K562 (cell line): ENCODE measurements around the gene RUVBL2. TPM values are rescaled to one million over a fixed set of nuclear protein-coding genes. Genes with fewer than 3 reads are reported as not detected.

Source experiments
- ARID4B ChIP-seq: sonication (generic); formaldehyde crosslinking; IDR thresholded peaks from 2 replicates; pipeline ENCODE4 v1.8.0; 2022; ENCODE audit warnings: mild to moderate bottlenecking, missing genetic modification reagents
- BCOR ChIP-seq: fragments of 450-650 bp; IDR thresholded peaks from 2 replicates; pipeline ENCODE4 v1.6.1; 2016
- CCAR2 ChIP-seq: fragments of 200-400 bp; formaldehyde crosslinking; IDR thresholded peaks from 2 replicates; pipeline ENCODE4 v1.6.1; 2017; ENCODE audit warnings: mild to moderate bottlenecking, low read depth, low read length
- DDX20 ChIP-seq: fragments of 450-650 bp; IDR thresholded peaks from 2 replicates; pipeline ENCODE4 v1.6.1; 2016; ENCODE audit warnings: missing genetic modification characterization, low read depth, mild to moderate bottlenecking, missing compliant biosample characterization, moderate library complexity
- FOSL1 ChIP-seq: fragments of 200-800 bp; sonication (Bioruptor generic); conservative IDR thresholded peaks from 2 replicates; pipeline ENCODE4 v1.6.1; 2016; ENCODE audit warnings: missing genetic modification characterization, missing compliant biosample characterization
- FOXM1 ChIP-seq, 2 experiments: fragments of 450-650 bp in 1 of 2; sonication (generic) in 1 of 2; formaldehyde crosslinking in 1 of 2; IDR thresholded peaks; 2 replicates each; pipeline versions ENCODE4 v1.6.1 to v1.9.0; 2017 to 2022; ENCODE audit warnings: low read depth in 2 of 2, mild to moderate bottlenecking in 2 of 2, missing genetic modification reagents in 1 of 2, moderate library complexity in 1 of 2
- FOXP1 ChIP-seq: sonication (generic); formaldehyde crosslinking; IDR thresholded peaks from 2 replicates; pipeline ENCODE4 v1.8.0; 2022; ENCODE audit warnings: mild to moderate bottlenecking, missing genetic modification reagents
- HMGN3 ChIP-seq: IDR thresholded peaks from 2 replicates; pipeline ENCODE4 v1.6.1; 2011; ENCODE audit warnings: borderline replicate concordance, low read depth, mild to moderate bottlenecking, mixed read lengths, low read length; ENCODE audit not compliant: insufficient read length; ENCODE audit errors: extremely low read depth
- ILK ChIP-seq: fragments of 450-650 bp; IDR thresholded peaks from 2 replicates; pipeline ENCODE4 v1.6.1; 2016; ENCODE audit warnings: missing genetic modification characterization, low read depth, mild to moderate bottlenecking, missing compliant biosample characterization, moderate library complexity, borderline replicate concordance
- KLF6 ChIP-seq: fragments of 250-450 bp; sonication (Bioruptor Pico); IDR thresholded peaks from 2 replicates; pipeline ENCODE4 v1.4.0; 2020; ENCODE audit warnings: mild to moderate bottlenecking, moderate library complexity, borderline replicate concordance
- PTBP1 ChIP-seq: fragments of 200-400 bp; formaldehyde crosslinking; IDR thresholded peaks from 2 replicates; pipeline ENCODE4 v1.6.1; 2017; ENCODE audit warnings: low read depth, low read length
- SMARCA5 ChIP-seq: fragments of 450-650 bp; IDR thresholded peaks from 2 replicates; pipeline ENCODE4 v1.6.1; 2016
- SRSF1 ChIP-seq: fragments of 200-400 bp; formaldehyde crosslinking; IDR thresholded peaks from 2 replicates; pipeline ENCODE4 v1.6.1; 2017; ENCODE audit warnings: mild to moderate bottlenecking, low read depth, low read length, moderate library complexity
- STAT5A ChIP-seq: IDR thresholded peaks from 2 replicates; pipeline ENCODE4 v1.6.1; 2012; ENCODE audit warnings: low read length, inconsistent platforms, borderline replicate concordance
- TBL1XR1 ChIP-seq, 2 experiments: IDR thresholded peaks; 2 replicates each; pipeline ENCODE4 v1.6.1; 2012; ENCODE audit warnings: improper control_type of control experiment in 2 of 2, low read length in 2 of 2, mild to moderate bottlenecking in 1 of 2
- TCF15 ChIP-seq: fragments of 250-450 bp; sonication (Bioruptor Pico); IDR thresholded peaks from 2 replicates; pipeline ENCODE4 v1.8.0; 2022; ENCODE audit warnings: moderate library complexity, mild to moderate bottlenecking, inconsistent platforms
- ZFP36 ChIP-seq: fragments of 150-350 bp; IDR thresholded peaks from 2 replicates; pipeline ENCODE4 v1.6.1; 2018; ENCODE audit warnings: low read length, low read depth; ENCODE audit not compliant: partially characterized antibody
- ZNF184 ChIP-seq: sonication (generic); formaldehyde crosslinking; IDR thresholded peaks from 2 replicates; pipeline ENCODE4 v1.5.0; 2020; ENCODE audit warnings: missing genetic modification reagents
- ZNF212 ChIP-seq: fragments of 450-650 bp; formaldehyde crosslinking; IDR thresholded peaks from 2 replicates; pipeline ENCODE4 v1.4.0; 2020; ENCODE audit warnings: mild to moderate bottlenecking
- polyA plus RNA-seq, 8 experiments: library from polyadenylated mRNA; depleted of rRNA in 4 of 8; stranded (reverse) in 5 of 8; unstranded in 3 of 8; fragments of >200 nt; fragmentation: Nextera tagmentation in 2 of 8; fragmentation: Illumina TruSeq in 1 of 8; extraction: Ambion mirVana in 2 of 8; extraction: Trizol in 1 of 8; gene quantifications; 2 replicates each; pipeline versions ENCODE4 v1.2.1 to v1.2.3, GENCODE V29; 2011 to 2014; ENCODE audit warnings: inconsistent platforms in 1 of 8, missing spikeins in 1 of 8
- total RNA-seq, 7 experiments: library from RNA; depleted of rRNA in 6 of 7; stranded (reverse); fragments of >200 nt in 6 of 7; fragmentation: Illumina TruSeq in 2 of 7; extraction: Trizol in 2 of 7; gene quantifications; 2 replicates each; pipeline versions ENCODE4 v1.2.1 to v1.2.3, GENCODE V29; 2011 to 2021; ENCODE audit warnings: low replicate concordance in 1 of 7
- TF ChIP-seq, protein P1 (sequence below): fragments of 250-450 bp; sonication (Bioruptor Pico); IDR thresholded peaks from 2 replicates; pipeline ENCODE4 v1.4.0; 2020; ENCODE audit warnings: mild to moderate bottlenecking, moderate library complexity, borderline replicate concordance

The RUVBL2 gene
- total and polyA plus RNA-seq, 9 of the 15 experiments (the other 6 are each of a cell fraction or from before 2014, with no cell fraction given): 71.4 to 453 (median 237) TPM

- TF ChIP-seq ARID4B (CRISPR knock-in tag) (0 out of 2 replicates have a peak, but pooled peaks have one; percentile 19), TBL1XR1 (IDR thresholded peaks at IDR 0.05; ENCODE audit: low read length in 2 of 2) (0 out of 4 replicates have a peak, but pooled peaks of 1 of the 2 experiments have one; percentile 5), PTBP1 (0 out of 2 replicates have a peak, but pooled peaks have one; percentile 30), ILK (tag) (no peak), ZNF184 (CRISPR knock-in tag) (no peak), ZNF212 (CRISPR knock-in tag) (no peak; the same call in 1 of the 2 replicates), KLF6 (CRISPR knock-in tag) (no peak), FOXM1 (IDR thresholded peaks at IDR 0.05; ENCODE audit: low read depth) (no peak), FOXM1 (CRISPR knock-in tag; IDR thresholded peaks at IDR 0.05; ENCODE audit: low read depth) (no peak), DDX20 (no peak), FOSL1 (tag) (peak; percentile 43; the same call in 1 of the 2 replicates), CCAR2 (no peak), SMARCA5 (no peak), ZFP36 (no peak), SRSF1 (no peak), HMGN3 (no peak), FOXP1 (peak; percentile 69; the same call in 1 of the 2 replicates), BCOR (no peak), STAT5A (no peak; the same call in 1 of the 2 replicates), TCF15 (CRISPR knock-in tag) (no peak)
- TF ChIP-seq, protein P1, sequence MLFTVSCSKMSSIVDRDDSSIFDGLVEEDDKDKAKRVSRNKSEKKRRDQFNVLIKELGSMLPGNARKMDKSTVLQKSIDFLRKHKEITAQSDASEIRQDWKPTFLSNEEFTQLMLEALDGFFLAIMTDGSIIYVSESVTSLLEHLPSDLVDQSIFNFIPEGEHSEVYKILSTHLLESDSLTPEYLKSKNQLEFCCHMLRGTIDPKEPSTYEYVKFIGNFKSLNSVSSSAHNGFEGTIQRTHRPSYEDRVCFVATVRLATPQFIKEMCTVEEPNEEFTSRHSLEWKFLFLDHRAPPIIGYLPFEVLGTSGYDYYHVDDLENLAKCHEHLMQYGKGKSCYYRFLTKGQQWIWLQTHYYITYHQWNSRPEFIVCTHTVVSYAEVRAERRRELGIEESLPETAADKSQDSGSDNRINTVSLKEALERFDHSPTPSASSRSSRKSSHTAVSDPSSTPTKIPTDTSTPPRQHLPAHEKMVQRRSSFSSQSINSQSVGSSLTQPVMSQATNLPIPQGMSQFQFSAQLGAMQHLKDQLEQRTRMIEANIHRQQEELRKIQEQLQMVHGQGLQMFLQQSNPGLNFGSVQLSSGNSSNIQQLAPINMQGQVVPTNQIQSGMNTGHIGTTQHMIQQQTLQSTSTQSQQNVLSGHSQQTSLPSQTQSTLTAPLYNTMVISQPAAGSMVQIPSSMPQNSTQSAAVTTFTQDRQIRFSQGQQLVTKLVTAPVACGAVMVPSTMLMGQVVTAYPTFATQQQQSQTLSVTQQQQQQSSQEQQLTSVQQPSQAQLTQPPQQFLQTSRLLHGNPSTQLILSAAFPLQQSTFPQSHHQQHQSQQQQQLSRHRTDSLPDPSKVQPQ (CRISPR knock-in tag): no peak
Measured at GRCh38 chr19:48967346-48968178, 26.1 kb upstream of the RUVBL2 start (continued).
